Measurements from ENCODE around the gene AMFR. TPM values are rescaled to one million over a fixed set of nuclear protein-coding genes. Genes with fewer than 3 reads are reported as not detected.

Gene AMFR
- total and polyA plus RNA-seq, 10 of the 15 experiments (the other 5 are each of a cell fraction or from before 2014, with no cell fraction given) = 8.2 to 67.6 (median 28.1) TPM

- in situ Hi-C loops (cut with MboI) = no loop called here
- POLR2A ChIA-PET = interaction anchor here (0.6 kb wide), 1 partner anchor 51 kb away, joined by 3 read pairs; no protein-coding TSS in a partner anchor
- TF ChIP-seq MLLT1 (IDR thresholded peaks at IDR 0.05) = no peak
- TF ChIP-seq SPI1 (IDR thresholded peaks at IDR 0.05; ENCODE audit: borderline replicate concordance, insufficient read depth, low read depth, low read length) = no peak
- DNase-seq (ENCODE audit: low read depth, low spot score) (no peak), ATAC-seq (no peak), FAIRE-seq (no peak)
- no peaks in the 10 kb centered on the region for H3K79me2 ChIP-seq (ENCODE audit: control insufficient read depth, insufficient read depth, low read length)
- no peak overlapping the region for H3K4me2 ChIP-seq (ENCODE audit: control insufficient read depth, insufficient read depth)
- intact Hi-C loops (cut with micrococcal nuclease; ENCODE audit: unreplicated experiment) = no loop called here
- H3K4me1 ChIP-seq (ENCODE audit: control insufficient read depth, insufficient read depth, low read length) = no peaks in the 10 kb centered on the region
- peaks cover 5 to 33% of the 10 kb centered on the region in 2 experiments for H3K36me3 ChIP-seq (ENCODE audit: control insufficient read depth in 2 of 2, insufficient read depth in 2 of 2, low read length in 1 of 2)
- H2AFZ ChIP-seq (ENCODE audit: control insufficient read depth, low read depth, low read length) = no peak overlapping the region
- H4K20me1 ChIP-seq (ENCODE audit: control insufficient read depth, insufficient read depth) = no peaks in the 10 kb centered on the region
- SMC1A ChIA-PET (ENCODE audit: uncharacterized antibody, unreplicated experiment) = no interaction called here
- no peak overlapping the region for H3K27ac ChIP-seq (ENCODE audit: control insufficient read depth, insufficient read depth)
- BruUV-seq (replicated peaks) = no TSS peak
- 87% methylated on average over 2 of the region's 2 CpGs for WGBS (ENCODE audit: insufficient coverage, insufficient replicate concordance, low lambda C conversion rate, missing lambda C conversion rate)
- CTCF ChIA-PET = interaction anchor here (0.7 kb wide), 1 partner anchor 59 kb away, joined by 3 read pairs; no protein-coding TSS in a partner anchor
- RAD21 ChIA-PET (ENCODE audit: unreplicated experiment) = no interaction called here
- H3K4me3 ChIP-seq = no peak overlapping the region
- no peak overlapping the region for H3K9ac ChIP-seq (ENCODE audit: control insufficient read depth, insufficient read depth, low read length)
- no peaks in the 10 kb centered on the region for H3K9me3 ChIP-seq (replicated peaks; ENCODE audit: control insufficient read depth, insufficient read depth, low read length)
- H3K27me3 ChIP-seq (replicated peaks in 1 of 2; ENCODE audit: control insufficient read depth in 2 of 2, insufficient read depth in 2 of 2, low read length in 1 of 2) = no peaks in the 10 kb centered on the region
Measured at GRCh38 chr16:56466344-56466743, 41.0 kb upstream of the AMFR start.

- Histone ChIP-seq H3K4me2 (ENCODE audit: control insufficient read depth, insufficient read depth) (no peak overlapping the region), H2AFZ (ENCODE audit: control insufficient read depth, low read depth, low read length) (no peak overlapping the region), H3K27me3 (replicated peaks in 1 of 2; ENCODE audit: control insufficient read depth in 2 of 2, insufficient read depth in 2 of 2, low read length in 1 of 2) (no peaks in the 10 kb centered on the region), H4K20me1 (ENCODE audit: control insufficient read depth, insufficient read depth) (no peaks in the 10 kb centered on the region), H3K4me1 (ENCODE audit: control insufficient read depth, insufficient read depth, low read length) (no peaks in the 10 kb centered on the region), H3K4me3 (no peak overlapping the region), H3K79me2 (ENCODE audit: control insufficient read depth, insufficient read depth, low read length) (no peaks in the 10 kb centered on the region), H3K27ac (ENCODE audit: control insufficient read depth, insufficient read depth) (no peak overlapping the region), H3K36me3 (ENCODE audit: control insufficient read depth in 2 of 2, insufficient read depth in 2 of 2, low read length in 1 of 2) (peaks cover 2 to 21% of the 10 kb centered on the region in 2 experiments), H3K9ac (ENCODE audit: control insufficient read depth, insufficient read depth, low read length) (no peak overlapping the region), H3K9me3 (replicated peaks; ENCODE audit: control insufficient read depth, insufficient read depth, low read length) (no peaks in the 10 kb centered on the region)
- ChIA-PET CTCF (no interaction called here), POLR2A (no interaction called here), SMC1A (ENCODE audit: uncharacterized antibody, unreplicated experiment) (no interaction called here), RAD21 (ENCODE audit: unreplicated experiment) (no interaction called here)
- BruUV-seq (replicated peaks) = no TSS peak
- in situ Hi-C loops (cut with MboI) (no loop called here), intact Hi-C loops (cut with micrococcal nuclease; ENCODE audit: unreplicated experiment) (no loop called here)
- no peak for FAIRE-seq
- ATAC-seq = no peak
- DNase-seq (ENCODE audit: low read depth, low spot score) = no peak
- 97% methylated on average over 3 of the region's 6 CpGs for WGBS (ENCODE audit: insufficient coverage, insufficient replicate concordance, low lambda C conversion rate, missing lambda C conversion rate)
- no peak for TF ChIP-seq IRF3 (IDR thresholded peaks at IDR 0.05)
- no peak for TF ChIP-seq ZBTB40 (IDR thresholded peaks at IDR 0.05; ENCODE audit: borderline replicate concordance)
- no peak for TF ChIP-seq USF2 (IDR thresholded peaks at IDR 0.05; ENCODE audit: borderline replicate concordance, low read depth, low read length)
- TF ChIP-seq CHD1 (IDR thresholded peaks at IDR 0.05; ENCODE audit: low read depth, low read length) = no peak
- TF ChIP-seq ZNF24 (IDR thresholded peaks at IDR 0.05) = no peak
- TF ChIP-seq E2F4 (IDR thresholded peaks at IDR 0.05; ENCODE audit: low read depth, low read length) = no peak
Measured at GRCh38 chr16:56463153-56463552, 37.8 kb upstream of the AMFR start.

All from GM12878 (cell line).